IMR-90 (cell line): ENCODE measurements around the gene MTM1. TPM values are rescaled to one million over a fixed set of nuclear protein-coding genes. Genes with fewer than 3 reads are reported as not detected.

Experiments
- ATAC-seq: fragments of 200-7000 bp; cut with Tn5 transposase; 2 replicates; pipeline ENCODE4 v1.9.1; 2020; ENCODE audit warnings: low read depth, mild to moderate bottlenecking, moderate library complexity
- BruUV-seq: library from RNA; stranded (reverse); fragments of 400-500 nt; replicated peaks from 2 replicates; lab custom pipeline; 2021; lab: Mats Ljungman, UMichigan
- CTCF ChIA-PET: fragments of 300-600 bp; formaldehyde crosslinking; extraction: SDS; loops from one replicate; lab custom pipeline; 2021; ENCODE audit warnings: antibody characterized with exemption; lab: Yijun Ruan, JAX
- POLR2A ChIA-PET: fragments of 300-600 bp; sonication (Branson Sonifier 250); formaldehyde crosslinking; loops from one replicate; lab custom pipeline; 2022; ENCODE audit warnings: antibody characterized with exemption; ENCODE audit not compliant: unreplicated experiment; lab: Charles Lee
- DNase-seq: peaks from one replicate; pipeline ENCODE4 v3.0.0; 2013
- H2AFZ ChIP-seq: replicated peaks from 2 replicates; pipeline ENCODE3; 2013; ENCODE audit warnings: low read length, mild to moderate bottlenecking; ENCODE audit not compliant: poor library complexity
- H2AK5ac ChIP-seq: 2 replicates; pipeline ENCODE4 v1.6.1; 2013; ENCODE audit warnings: low read depth, low read length, inconsistent platforms
- H2AK9ac ChIP-seq: replicated peaks from 2 replicates; pipeline ENCODE3; 2013; ENCODE audit warnings: mild to moderate bottlenecking, low read depth, low read length, moderate library complexity; ENCODE audit not compliant: poor library complexity
- H2BK120ac ChIP-seq: 2 replicates; pipeline ENCODE4 v1.6.1; 2013; ENCODE audit warnings: low read depth, low read length, inconsistent platforms
- H2BK15ac ChIP-seq: 3 replicates; pipeline ENCODE4 v1.6.1; 2013; ENCODE audit warnings: low read depth, low read length, inconsistent platforms
- H2BK20ac ChIP-seq: 2 replicates; pipeline ENCODE4 v1.6.1; 2013; ENCODE audit warnings: low read depth, mild to moderate bottlenecking, inconsistent platforms, low read length, moderate library complexity
- H2BK5ac ChIP-seq: 2 replicates; pipeline ENCODE4 v1.6.1; 2013; ENCODE audit warnings: mild to moderate bottlenecking, low read depth, low read length, inconsistent platforms; ENCODE audit not compliant: poor library complexity, severe bottlenecking
- H3K14ac ChIP-seq: replicated peaks from 2 replicates; pipeline ENCODE4 v1.6.1; 2013; ENCODE audit warnings: low read depth, low read length, inconsistent platforms
- H3K18ac ChIP-seq: 2 replicates; pipeline ENCODE4 v1.6.1; 2013; ENCODE audit warnings: low read depth, low read length, control low read depth
- H3K23ac ChIP-seq: 2 replicates; pipeline ENCODE4 v1.6.1; 2013; ENCODE audit warnings: low read depth, low read length, inconsistent platforms
- H3K27ac ChIP-seq: 2 replicates; pipeline ENCODE4 v1.5.1; 2013; ENCODE audit warnings: mild to moderate bottlenecking, control low read depth, low read length; ENCODE audit not compliant: insufficient read depth
- H3K27me3 ChIP-seq: 2 replicates; pipeline ENCODE4 v1.6.1; 2013; ENCODE audit warnings: low read length; ENCODE audit not compliant: control insufficient read depth, insufficient read depth
- H3K36me3 ChIP-seq: 2 replicates; pipeline ENCODE4 v1.6.1; 2013; ENCODE audit warnings: low read length, mixed read lengths; ENCODE audit not compliant: control insufficient read depth, insufficient read depth
- H3K4ac ChIP-seq: 2 replicates; pipeline ENCODE4 v1.6.1; 2013; ENCODE audit warnings: low read depth, low read length, inconsistent platforms
- H3K4me1 ChIP-seq: 2 replicates; pipeline ENCODE4 v1.6.1; 2013; ENCODE audit warnings: low read length, mixed read lengths; ENCODE audit not compliant: control insufficient read depth, insufficient read depth
- H3K4me2 ChIP-seq: 2 replicates; pipeline ENCODE4 v1.6.1; 2013; ENCODE audit warnings: low read depth, mild to moderate bottlenecking, control low read depth, low read length, moderate library complexity
- H3K4me3 ChIP-seq: 2 replicates; pipeline ENCODE4 v1.5.1; 2013; ENCODE audit warnings: low read depth, mild to moderate bottlenecking, control low read depth, low read length, moderate library complexity; ENCODE audit not compliant: insufficient read depth
- H3K56ac ChIP-seq: 2 replicates; pipeline ENCODE4 v1.6.1; 2013; ENCODE audit warnings: low read length, inconsistent platforms; ENCODE audit not compliant: insufficient read depth; ENCODE audit errors: extremely low read depth
- H3K79me1 ChIP-seq, 2 experiments: 2 replicates each; pipeline ENCODE4 v1.6.1; 2013; ENCODE audit warnings: low read length in 2 of 2, inconsistent platforms in 1 of 2, low read depth in 1 of 2
- H3K9ac ChIP-seq: 2 replicates; pipeline ENCODE4 v1.6.1; 2013; ENCODE audit warnings: low read depth, low read length, control low read depth
- H3K9me1 ChIP-seq: 2 replicates; pipeline ENCODE4 v1.6.1; 2013; ENCODE audit warnings: low read length, inconsistent platforms; ENCODE audit not compliant: insufficient read depth
- H3K9me3 ChIP-seq: 2 replicates; pipeline ENCODE4 v1.6.1; 2013; ENCODE audit warnings: low read length; ENCODE audit not compliant: control insufficient read depth, insufficient read depth
- H4K20me1 ChIP-seq: 2 replicates; pipeline ENCODE4 v1.6.1; 2013; ENCODE audit warnings: low read length, inconsistent platforms; ENCODE audit not compliant: insufficient read depth
- H4K5ac ChIP-seq: 2 replicates; pipeline ENCODE4 v1.6.1; 2013; ENCODE audit warnings: mild to moderate bottlenecking, low read depth, low read length, control low read depth
- H4K8ac ChIP-seq, 2 experiments: 2 replicates each; pipeline ENCODE4 v1.6.1; 2013; ENCODE audit warnings: low read depth in 2 of 2, low read length in 2 of 2, control low read depth in 1 of 2, inconsistent platforms in 1 of 2
- H4K91ac ChIP-seq: 2 replicates; pipeline ENCODE4 v1.6.1; 2013; ENCODE audit warnings: low read depth, low read length, inconsistent platforms; ENCODE audit not compliant: insufficient read depth
- BHLHE40 ChIP-seq: fragments of 150-350 bp; IDR thresholded peaks from 2 replicates; pipeline ENCODE4 v1.6.1; 2016; ENCODE audit warnings: mild to moderate bottlenecking, low read depth, low read length
- CEBPB ChIP-seq: IDR thresholded peaks from 2 replicates; pipeline ENCODE4 v1.6.1; 2012; ENCODE audit warnings: low read depth, low read length, improper control_type of control experiment
- MXI1 ChIP-seq: IDR thresholded peaks from 2 replicates; pipeline ENCODE4 v1.6.1; 2012; ENCODE audit warnings: low read depth, mild to moderate bottlenecking, low read length, moderate library complexity, borderline replicate concordance
- NFE2L2 ChIP-seq: fragments of 150-350 bp; IDR thresholded peaks from 2 replicates; pipeline ENCODE4 v1.6.1; 2016; ENCODE audit warnings: low read depth, mild to moderate bottlenecking, low read length
- POLR2A ChIP-seq: IDR thresholded peaks from 2 replicates; pipeline ENCODE4 v1.6.1; 2012; ENCODE audit warnings: mild to moderate bottlenecking, low read depth, low read length
- RCOR1 ChIP-seq: IDR thresholded peaks from 2 replicates; pipeline ENCODE4 v1.6.1; 2012; ENCODE audit warnings: mild to moderate bottlenecking, low read length, improper control_type of control experiment; ENCODE audit not compliant: insufficient replicate concordance
- RFX5 ChIP-seq: IDR thresholded peaks from 2 replicates; pipeline ENCODE4 v1.8.0; 2012; ENCODE audit warnings: low read depth, mild to moderate bottlenecking, low read length, moderate library complexity
- WGBS, 2 experiments: methylation state at CpG; one replicate each; pipeline versions ENCODE4 v1.1.5 to v1.1.7; 2013; ENCODE audit warnings: missing lambda C conversion rate in 2 of 2; ENCODE audit not compliant: insufficient read length in 1 of 2; ENCODE audit errors: extremely low coverage in 2 of 2; 5-methylcytosine and 5-hydroxymethylcytosine counted together
- dilution Hi-C: fragments of 300-500 bp; cut with HindIII; formaldehyde crosslinking; loops from one replicate; pipeline ENCODE4 v1.14.3; 2018; ENCODE audit warnings: low sequenced_read_pairs; ENCODE audit not compliant: unreplicated experiment
- in situ Hi-C: fragments of 300-500 bp; cut with MboI; formaldehyde crosslinking; loops from 3 replicates; pipeline ENCODE4 v1.14.3; 2019; ENCODE audit warnings: low sequenced_read_pairs, inconsistent platforms, mixed read lengths
- intact Hi-C: fragments of 100-400 bp; cut with micrococcal nuclease; formaldehyde crosslinking; loops from 2 replicates; pipeline ENCODE4 v1.10.0; 2022
- polyA plus RNA-seq, 3 experiments: library from polyadenylated mRNA; depleted of rRNA; stranded (reverse); fragments of >200 nt; gene quantifications; 2 replicates each; pipeline ENCODE4 v1.2.3, GENCODE V29; 2012; ENCODE audit warnings: low replicate concordance in 1 of 3
- total RNA-seq: library from RNA; depleted of rRNA; stranded (reverse); fragments of >200 nt; gene quantifications from 2 replicates; pipeline ENCODE4 v1.2.3, GENCODE V29; 2012

MTM1 gene
- total and polyA plus RNA-seq, 2 of the 4 experiments (the other 2 are of a cell fraction) = 3.8 to 5.6 TPM

DNA sequence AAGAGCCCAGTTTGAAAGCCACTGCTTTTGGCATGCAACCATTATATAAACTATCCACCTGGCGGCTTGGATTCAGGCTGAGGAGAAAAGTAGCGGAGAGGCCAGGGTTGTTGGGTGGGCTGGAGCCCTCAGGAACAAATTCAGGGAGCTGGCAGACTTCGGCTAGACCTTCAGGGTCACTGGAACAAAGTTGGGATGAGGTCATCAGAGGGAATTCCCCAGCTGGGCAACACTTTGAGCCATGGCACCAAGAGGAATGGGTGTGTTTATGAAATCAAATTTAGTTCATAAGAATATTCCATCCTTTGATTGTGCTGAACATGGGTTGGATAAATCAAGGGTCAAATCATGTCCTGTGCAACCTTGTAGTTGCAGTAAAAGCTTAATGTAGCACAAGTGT is 146.8 kb downstream of the MTM1 start:
- ChIA-PET POLR2A (no interaction called here), CTCF (interaction anchor here (1.2 to 1.6 kb wide), 2 partner anchors 32 to 171 kb away, joined by 3 to 5 read pairs; no protein-coding TSS in a partner anchor)
- no peak overlapping the region for H3K9ac ChIP-seq
- DNase-seq = no peak
- no peak overlapping the region for H2AK5ac ChIP-seq
- no peak overlapping the region for H3K23ac ChIP-seq
- intact Hi-C loops = loop anchor here (5.0 to 10.0 kb wide), 2 partner anchors 140 to 753 kb away; no protein-coding TSS in a partner anchor
- in situ Hi-C loops = loop anchor here (25.0 kb wide), 2 partner anchors 353 to 753 kb away; partner anchors contain the start of gene MAMLD1
- H3K18ac ChIP-seq = no peak overlapping the region
- H3K9me3 ChIP-seq = no peaks in the 10 kb centered on the region
- H3K4me1 ChIP-seq = 0 out of 2 replicates have a peak, but pooled peaks cover 2% of the 10 kb centered on the region
- no peaks in the 10 kb centered on the region for H3K27me3 ChIP-seq
- no peak overlapping the region for H3K56ac ChIP-seq
- H4K20me1 ChIP-seq = no peaks in the 10 kb centered on the region
- H3K4ac ChIP-seq = no peak overlapping the region
- no peak for ATAC-seq
- H4K91ac ChIP-seq = no peak overlapping the region
- TF ChIP-seq BHLHE40 = no peak
- no peak for TF ChIP-seq RCOR1
- no peak for TF ChIP-seq NFE2L2
- TF ChIP-seq RFX5 = no peak
- no peak for TF ChIP-seq POLR2A
- no peak for TF ChIP-seq CEBPB
- no peak for TF ChIP-seq MXI1
- H2BK15ac ChIP-seq = no peak overlapping the region
- H3K36me3 ChIP-seq = no peaks in the 10 kb centered on the region
- no peaks in the 10 kb centered on the region for H3K9me1 ChIP-seq
- H3K27ac ChIP-seq = no peak overlapping the region
- peaks cover 0 to 2% of the 10 kb centered on the region in 2 experiments; a peak in 1 of 4 replicates for H3K79me1 ChIP-seq
- dilution Hi-C loops = no loop called here
- no peak overlapping the region for H2BK120ac ChIP-seq
- no peak overlapping the region for H2BK20ac ChIP-seq
- no peak overlapping the region for H2AFZ ChIP-seq
- no peak overlapping the region for H2AK9ac ChIP-seq
- no CpG with 5 or more reads among the region's 3 CpGs for WGBS, 2 experiments
- H4K5ac ChIP-seq = no peak overlapping the region
- H2BK5ac ChIP-seq = no peak overlapping the region
- BruUV-seq = no TSS peak
- H3K4me3 ChIP-seq = no peak overlapping the region
- H4K8ac ChIP-seq = no peak overlapping the region
- no peak overlapping the region for H3K4me2 ChIP-seq
- H3K14ac ChIP-seq = no peak overlapping the region
